HG03354 (cell line): ENCODE measurements around the gene KNDC1.

ENCODE experiments used
- ATAC-seq: cut with Tn5 transposase; IDR thresholded peaks from one replicate; pipeline ENCODE4 v1.9.1; 2021; ENCODE audit warnings: mild to moderate bottlenecking; ENCODE audit not compliant: unreplicated experiment, poor library complexity, severe bottlenecking

The KNDC1 gene

GRCh38 chr10:133160826-133161471 is 930 bp downstream of the KNDC1 start:
- no peak for ATAC-seq

- ATAC-seq, result no peak
Observed at GRCh38 chr10:133161486-133162109, 1.6 kb downstream of the KNDC1 start.

- no peak for ATAC-seq
Observed at GRCh38 chr10:133162178-133162909, 2.3 kb downstream of the KNDC1 start.

DNA sequence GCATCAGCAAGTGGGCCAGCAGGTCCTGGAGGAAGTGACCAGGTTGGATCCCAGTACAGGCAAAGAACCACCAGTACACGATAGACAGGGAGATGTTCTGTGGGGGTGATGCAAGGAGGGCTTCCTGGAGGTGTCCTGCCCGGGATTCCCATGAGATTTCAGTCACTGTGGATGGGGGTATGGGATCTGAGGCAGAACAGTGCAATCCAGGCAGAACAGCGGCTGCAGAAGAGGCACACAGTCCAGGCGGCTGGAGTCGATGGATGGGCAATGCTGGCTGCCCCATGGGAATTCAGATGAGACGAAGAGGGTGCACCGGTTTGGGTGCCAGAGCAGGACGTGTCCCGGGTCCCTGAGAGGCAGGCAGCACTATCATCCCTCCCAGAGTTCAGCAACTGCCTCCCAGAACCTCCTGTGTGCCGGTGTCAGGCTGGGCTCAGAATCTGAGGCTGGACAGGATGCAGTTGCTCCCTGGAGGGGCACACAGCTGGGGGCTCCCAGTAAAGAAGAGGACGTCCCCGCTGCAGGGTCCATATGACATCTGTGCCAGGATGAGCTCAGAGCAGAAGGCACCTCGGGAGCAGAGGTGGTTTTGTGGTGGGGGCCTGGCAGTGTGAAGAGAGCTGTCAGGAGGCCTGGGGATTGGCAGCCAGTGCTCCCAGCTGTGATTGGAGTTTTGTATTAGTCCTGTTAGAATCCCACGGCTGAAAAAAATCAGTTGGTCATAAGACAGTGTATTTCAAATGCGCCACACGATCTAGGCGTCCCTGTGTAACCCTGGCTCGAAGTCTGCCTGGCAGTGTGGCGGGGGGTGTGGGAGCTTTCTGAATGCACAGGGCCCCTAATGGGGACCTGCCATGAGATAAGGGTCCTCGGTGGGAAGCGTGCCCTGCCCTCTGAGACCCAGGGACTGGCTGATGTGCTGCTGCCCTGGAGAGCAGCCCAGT is 3.2 kb downstream of the KNDC1 start:
- no peak for ATAC-seq

- ATAC-seq, result no peak
Observed at GRCh38 chr10:133163889-133164815, 4.1 kb downstream of the KNDC1 start.

DNA sequence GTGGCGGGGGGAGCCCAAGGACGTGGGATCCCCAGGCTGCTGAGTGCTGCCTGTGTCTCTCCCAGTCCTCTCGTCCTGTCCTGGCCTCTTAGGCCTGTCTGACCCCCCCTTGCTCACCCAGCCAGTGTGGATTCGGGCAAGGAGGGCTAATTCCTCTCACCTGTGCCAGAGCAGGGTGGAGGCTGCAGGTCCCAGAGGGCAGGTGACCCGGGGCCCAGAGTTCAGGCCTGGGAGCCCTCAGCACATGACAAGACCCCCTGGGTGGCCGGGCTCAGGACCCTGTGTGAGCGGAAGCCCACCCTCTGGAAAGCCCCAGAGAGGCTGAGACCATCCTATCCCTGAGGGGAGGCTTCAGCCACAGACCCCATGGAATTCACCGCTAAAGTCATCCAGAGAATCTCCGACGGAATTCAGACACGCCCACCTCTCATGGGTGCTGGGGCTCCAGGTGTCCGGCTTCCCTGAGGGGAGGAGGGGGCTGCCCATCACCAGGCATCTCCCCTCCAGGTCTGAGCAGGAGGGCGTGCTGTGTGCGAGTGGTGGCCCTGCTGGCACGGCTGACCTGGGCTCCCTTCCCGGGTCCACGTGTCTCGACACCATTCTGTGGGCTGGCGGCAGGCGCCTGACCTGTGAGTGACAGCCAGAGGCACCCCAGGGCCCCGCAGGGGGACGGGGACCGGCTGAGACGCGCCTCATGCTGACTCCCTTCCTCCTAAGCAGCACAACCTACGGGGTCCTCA is 5.0 kb downstream of the KNDC1 start:
- ATAC-seq, result no peak

- no peak for ATAC-seq
Observed at GRCh38 chr10:133165556-133166503, 5.8 kb downstream of the KNDC1 start.

DNA sequence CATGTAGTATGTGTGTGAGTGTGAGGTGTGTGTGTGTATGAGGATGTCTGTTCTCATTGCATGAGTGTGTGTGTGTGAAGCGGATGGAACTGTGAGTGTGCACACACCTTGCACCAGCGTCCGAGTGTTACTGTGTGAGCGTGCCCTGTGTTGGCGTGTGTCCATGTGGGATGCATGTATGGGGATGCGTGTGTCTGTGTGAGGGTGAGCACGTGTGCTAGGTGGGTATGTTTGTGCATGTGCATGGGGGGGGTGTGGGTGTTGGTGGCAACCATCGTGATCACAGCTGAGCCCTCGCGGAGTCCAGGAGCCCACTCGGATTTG is 6.4 kb downstream of the KNDC1 start:
- no peak for ATAC-seq

GRCh38 chr10:133166828-133167692 is 7.0 kb downstream of the KNDC1 start:
- no peak for ATAC-seq

DNA sequence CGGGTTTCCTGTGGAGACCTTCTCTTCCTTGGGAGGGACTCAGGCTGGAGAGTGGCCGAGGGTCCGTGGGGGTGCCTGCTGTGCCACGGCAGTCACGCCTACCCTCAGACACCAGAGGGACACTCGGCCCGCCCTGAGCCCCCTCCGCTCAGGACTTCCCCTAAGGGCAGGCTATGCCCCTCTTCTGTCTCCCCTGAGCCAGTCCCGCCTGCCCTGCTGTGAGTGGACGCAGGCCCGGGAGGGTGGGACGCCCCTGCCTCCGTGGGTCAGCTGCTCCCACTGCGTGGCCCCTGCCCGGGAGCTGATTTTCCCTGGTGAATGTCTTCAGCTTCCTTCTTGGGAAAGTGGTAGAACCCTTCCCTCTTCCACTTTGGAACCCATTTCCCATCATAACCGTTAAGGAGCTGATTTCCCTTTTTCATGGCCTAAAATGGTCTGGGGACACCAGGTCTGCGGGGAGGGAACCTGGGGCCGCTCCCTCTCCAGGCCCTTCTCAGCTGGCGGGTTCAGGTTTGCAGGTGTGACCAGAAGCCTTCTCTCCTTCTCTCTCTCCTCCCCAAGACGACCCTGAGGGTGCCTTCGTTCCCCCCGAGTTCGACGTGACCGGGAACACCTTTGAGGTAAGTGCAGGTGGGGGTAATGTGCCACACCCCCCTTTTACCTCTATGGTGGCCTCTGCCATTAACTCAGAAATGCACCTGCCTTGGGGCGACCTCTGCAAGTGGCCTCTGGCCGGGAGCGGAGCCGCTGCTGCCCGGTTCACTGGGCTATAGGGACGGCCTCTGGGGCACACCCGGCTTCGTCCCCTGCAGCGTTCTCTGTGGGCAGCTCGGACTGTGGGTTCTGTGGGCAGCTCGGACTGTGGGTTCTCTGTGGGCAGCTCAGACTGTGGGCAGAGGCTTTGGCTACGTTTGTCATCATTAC is 7.9 kb downstream of the KNDC1 start:
- no peak for ATAC-seq

DNA sequence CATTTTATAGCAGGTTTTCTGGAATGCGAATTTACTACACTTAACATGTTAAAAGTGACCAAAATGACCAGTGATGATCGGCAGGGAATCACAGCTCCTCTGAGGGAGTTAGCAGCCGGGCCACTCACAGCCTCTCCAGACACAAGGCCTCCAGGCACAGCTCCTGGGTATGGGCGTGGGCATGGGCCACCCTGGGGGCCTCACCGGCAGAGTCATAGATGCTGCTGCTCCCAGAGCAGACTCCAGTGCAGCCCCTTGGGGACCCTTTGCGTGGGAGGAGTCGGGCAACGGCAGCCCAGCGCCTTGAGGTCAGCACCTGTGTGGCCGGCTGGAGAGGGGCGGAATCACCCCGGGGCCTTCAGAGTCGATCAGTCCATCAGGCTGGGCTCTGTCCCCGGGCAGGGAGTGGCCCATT is 8.6 kb downstream of the KNDC1 start:
- ATAC-seq, result no peak

GRCh38 chr10:133169173-133169947 is 9.3 kb downstream of the KNDC1 start:
- ATAC-seq, result no peak

GRCh38 chr10:133170092-133170491 is 10.1 kb downstream of the KNDC1 start:
- ATAC-seq, result no peak

DNA sequence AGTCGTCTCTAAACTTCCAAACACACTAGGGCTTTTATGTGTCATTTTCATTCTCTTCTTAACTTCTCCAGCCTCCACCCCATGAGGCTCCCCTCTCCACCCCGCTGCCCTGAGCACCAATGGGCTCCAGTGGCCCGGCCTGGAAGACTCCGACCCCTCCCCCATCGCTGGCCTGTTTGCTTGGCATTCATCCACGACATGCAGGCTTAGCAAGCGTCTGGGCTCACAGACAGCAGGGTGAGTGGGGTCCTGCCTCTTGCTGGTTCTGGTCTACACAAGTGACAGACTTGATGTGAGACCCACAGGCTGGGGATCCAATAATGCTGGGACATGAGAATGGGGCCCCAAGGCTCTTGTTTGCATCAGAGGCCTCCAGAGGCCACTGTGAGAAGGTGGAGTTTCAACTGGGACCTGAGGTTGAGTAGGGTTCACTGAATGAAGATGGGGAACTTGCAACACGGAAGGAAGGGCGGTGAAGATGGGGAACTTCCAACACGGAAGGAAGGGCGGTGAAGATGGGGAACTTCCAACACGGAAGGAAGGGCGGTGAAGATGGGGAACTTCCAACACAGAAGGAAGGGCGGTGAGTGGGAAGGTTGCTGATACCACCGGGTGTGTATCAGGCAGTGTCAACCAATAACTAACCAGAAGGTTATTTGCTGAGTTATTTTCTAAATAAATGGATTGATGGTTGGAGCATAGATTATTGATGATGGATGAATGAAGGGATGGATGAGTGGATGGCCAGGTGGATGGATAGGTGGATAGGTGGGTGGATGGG is 14.0 kb downstream of the KNDC1 start:
- no peak for ATAC-seq
